Activated T-cell treated with anti-CD3 and anti-CD28 coated beads, Interleukin-2, amount 50 U/mL, for 4 hours (primary cell): ENCODE results near the gene ZPBP. TPM values are rescaled to one million over a fixed set of nuclear protein-coding genes. Genes with fewer than 3 reads are reported as not detected.

Experiments
- ATAC-seq, 2 donors: fragments of 200-7000 bp; cut with Tn5 transposase; one replicate each; pipeline ENCODE4 v1.10.0; 2021
- DNase-seq: peaks from one replicate; pipeline ENCODE4 v3.0.0-alpha.2; 2020
- H3K27me3 Mint-ChIP-seq: one replicate; pipeline ENCODE4 v1.8.0; 2021; ENCODE audit warnings: low read depth, mixed read lengths
- H3K36me3 Mint-ChIP-seq: one replicate; pipeline ENCODE4 v1.8.0; 2022; ENCODE audit warnings: mixed read lengths; ENCODE audit not compliant: insufficient read depth
- H3K4me1 Mint-ChIP-seq: one replicate; pipeline ENCODE4 v1.8.0; 2021; ENCODE audit warnings: low read depth, mixed read lengths
- H3K4me3 Mint-ChIP-seq: one replicate; pipeline ENCODE4 v1.8.0; 2021; ENCODE audit warnings: mild to moderate bottlenecking, moderate library complexity, mixed read lengths
- H3K9me3 Mint-ChIP-seq: one replicate; pipeline ENCODE4 v1.8.0; 2021; ENCODE audit warnings: mixed read lengths
- total RNA-seq, 3 donors: library from RNA; stranded (reverse); gene quantifications; one replicate each; pipeline ENCODE4 v1.2.1, GENCODE V29; 2021

Gene ZPBP
- total RNA-seq, 3 donors from 2014 or later: not detected

- DNase-seq (no peak), ATAC-seq (no peak)
- Mint-ChIP-seq H3K36me3 (no peaks in the 10 kb centered on the region), H3K4me3 (no peak overlapping the region), H3K4me1 (no peaks in the 10 kb centered on the region), H3K27me3 (no peaks in the 10 kb centered on the region), H3K9me3 (no peaks in the 10 kb centered on the region)
These were observed 119.0 kb downstream of the ZPBP start for GRCh38 chr7:49974035-49974434.

DNA sequence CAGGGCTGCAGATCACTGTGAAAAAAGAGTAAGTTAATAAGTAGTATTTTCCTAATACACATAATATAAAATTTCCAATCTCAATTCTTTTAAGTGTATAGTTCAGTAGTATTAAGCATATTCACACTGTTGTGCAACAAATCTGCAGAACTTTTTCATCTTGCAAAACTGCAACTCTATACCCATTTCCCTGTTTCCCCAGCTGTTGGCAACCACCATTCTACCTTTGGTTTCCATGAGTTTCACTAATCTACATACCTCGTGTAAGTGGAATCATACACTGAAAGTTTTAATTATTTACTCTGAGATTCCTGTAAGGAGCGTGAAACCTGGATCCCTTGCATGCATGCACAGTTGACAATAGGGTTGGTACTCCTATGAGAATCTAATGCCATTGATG, 155.4 kb downstream of the ZPBP start:
- H3K27me3 Mint-ChIP-seq: peaks cover 3% of the 10 kb centered on the region
- H3K4me1 Mint-ChIP-seq: no peaks in the 10 kb centered on the region
- DNase-seq (no peak), ATAC-seq (no peak)
- peaks cover 7% of the 10 kb centered on the region for H3K9me3 Mint-ChIP-seq
- H3K4me3 Mint-ChIP-seq: no peak overlapping the region
- H3K36me3 Mint-ChIP-seq: no peaks in the 10 kb centered on the region

GRCh38 chr7:49931627-49932026, 161.4 kb downstream of the ZPBP start:
- no peak overlapping the region for H3K4me3 Mint-ChIP-seq
- no peak for ATAC-seq
- no peak for DNase-seq
- no peaks in the 10 kb centered on the region for H3K4me1 Mint-ChIP-seq
- H3K9me3 Mint-ChIP-seq: peaks cover 25% of the 10 kb centered on the region
- H3K27me3 Mint-ChIP-seq: no peaks in the 10 kb centered on the region
- H3K36me3 Mint-ChIP-seq: no peaks in the 10 kb centered on the region

- DNase-seq: no peak
- Mint-ChIP-seq H3K4me1 (no peaks in the 10 kb centered on the region), H3K4me3 (no peak overlapping the region), H3K27me3 (no peaks in the 10 kb centered on the region), H3K36me3 (no peaks in the 10 kb centered on the region), H3K9me3 (peaks cover 25% of the 10 kb centered on the region)
- ATAC-seq: no peak
These were observed 164.3 kb downstream of the ZPBP start for GRCh38 chr7:49928787-49929186.

- ATAC-seq: no peak
- no peak overlapping the region for H3K4me3 Mint-ChIP-seq
These were observed 165.4 kb downstream of the ZPBP start for GRCh38 chr7:49927631-49928030.

DNA sequence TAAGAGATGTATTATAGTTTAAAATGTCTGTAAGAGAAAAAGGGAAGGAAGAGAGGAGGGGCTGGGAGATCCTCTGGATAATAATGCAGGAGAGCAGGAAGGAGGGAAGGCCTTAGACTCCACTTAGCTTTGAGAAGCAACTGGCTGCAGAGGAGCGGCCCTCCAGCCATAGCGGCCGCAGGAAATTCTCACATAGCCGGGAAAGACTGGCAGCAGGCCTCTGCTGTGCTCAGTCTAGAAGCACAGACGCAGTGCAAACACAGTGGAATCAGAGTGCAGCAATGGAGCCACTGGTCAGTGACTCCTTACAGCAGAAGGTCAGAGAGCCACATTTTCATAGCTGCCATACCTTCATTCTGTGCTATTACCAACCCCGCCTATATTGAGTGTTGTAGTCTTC, 166.3 kb downstream of the ZPBP start:
- no peaks in the 10 kb centered on the region for H3K36me3 Mint-ChIP-seq
- no peak overlapping the region for H3K4me3 Mint-ChIP-seq
- H3K27me3 Mint-ChIP-seq: no peaks in the 10 kb centered on the region
- no peaks in the 10 kb centered on the region for H3K4me1 Mint-ChIP-seq
- H3K9me3 Mint-ChIP-seq: peaks cover 14% of the 10 kb centered on the region
- no peak for DNase-seq
- no peak for ATAC-seq

More at GRCh38 chr7:49927631-49928030, 165.4 kb downstream of the ZPBP start:
- DNase-seq: no peak
- no peaks in the 10 kb centered on the region for H3K4me1 Mint-ChIP-seq
- H3K9me3 Mint-ChIP-seq: peaks cover 22% of the 10 kb centered on the region
- H3K36me3 Mint-ChIP-seq: no peaks in the 10 kb centered on the region
- no peaks in the 10 kb centered on the region for H3K27me3 Mint-ChIP-seq

- Mint-ChIP-seq H3K4me1 (no peaks in the 10 kb centered on the region), H3K27me3 (no peaks in the 10 kb centered on the region), H3K9me3 (peaks cover 3% of the 10 kb centered on the region), H3K36me3 (no peaks in the 10 kb centered on the region), H3K4me3 (no peak overlapping the region)
- DNase-seq: no peak
- no peak for ATAC-seq
These were observed 181.1 kb downstream of the ZPBP start for GRCh38 chr7:49911909-49912308.

- Mint-ChIP-seq H3K4me1 (no peaks in the 10 kb centered on the region), H3K36me3 (no peaks in the 10 kb centered on the region), H3K27me3 (no peaks in the 10 kb centered on the region), H3K4me3 (no peak overlapping the region), H3K9me3 (no peaks in the 10 kb centered on the region)
- ATAC-seq: no peak
- no peak for DNase-seq
These were observed 198.5 kb downstream of the ZPBP start for GRCh38 chr7:49894543-49894942.

DNA sequence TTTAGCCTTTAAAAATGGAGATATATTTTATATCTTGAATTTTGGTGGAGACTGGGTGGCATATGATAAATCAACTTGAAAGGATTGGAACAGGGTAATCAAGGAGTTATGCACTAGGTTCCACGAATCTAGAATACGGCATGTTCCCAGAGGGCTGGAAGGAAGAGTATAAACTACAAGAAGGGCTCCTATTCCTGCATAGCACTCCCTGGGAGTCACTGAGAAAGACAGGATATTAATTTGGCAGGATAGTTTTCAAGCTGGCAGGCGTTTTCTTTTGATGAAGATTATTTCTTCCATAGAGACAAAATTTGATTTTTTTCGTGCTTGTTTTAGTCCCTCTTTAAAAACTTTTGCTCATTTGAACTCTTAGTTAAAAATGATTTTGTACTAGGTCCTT, 199.9 kb downstream of the ZPBP start:
- no peak for ATAC-seq
- Mint-ChIP-seq H3K4me3 (no peak overlapping the region), H3K4me1 (no peaks in the 10 kb centered on the region), H3K36me3 (no peaks in the 10 kb centered on the region), H3K9me3 (no peaks in the 10 kb centered on the region), H3K27me3 (peaks cover under 1% of the 10 kb centered on the region)
- no peak for DNase-seq

- DNase-seq (no peak), ATAC-seq (no peak)
- Mint-ChIP-seq H3K9me3 (no peaks in the 10 kb centered on the region), H3K36me3 (no peaks in the 10 kb centered on the region), H3K27me3 (peaks cover 1% of the 10 kb centered on the region), H3K4me3 (no peak overlapping the region), H3K4me1 (no peaks in the 10 kb centered on the region)
These were observed 200.6 kb downstream of the ZPBP start for GRCh38 chr7:49892481-49892880.

Other genes with a start within 250 kb of the ZPBP start
- gene IKZF1, start 211.5 kb upstream of the ZPBP start, total RNA-seq: 100 to 1,000 TPM; 168 to 229 (median 228) TPM